PC-3 (cell line): ENCODE data around the gene RAB1A.
A peak's percentile ranks its signal among the peaks of the same experiment; 100 is the strongest.

Experiments used
- CTCF ChIP-seq: fragments of 300-600 bp; sonication (generic); conservative IDR thresholded peaks from 2 replicates; pipeline ENCODE4 v1.5.1; 2017; ENCODE audit warnings: antibody characterized with exemption, low read depth, mild to moderate bottlenecking, low read length
- EZH2phosphoT487 ChIP-seq: fragments of 300-600 bp; sonication (generic); IDR thresholded peaks from 2 replicates; pipeline ENCODE4 v1.6.1; 2018; ENCODE audit warnings: mild to moderate bottlenecking, antibody characterized with exemption, low read length, borderline replicate concordance

- peak; percentile 59 for TF ChIP-seq CTCF
- no peak for TF ChIP-seq EZH2phosphoT487
These were observed 12.6 kb upstream of the RAB1A start for GRCh38 chr2:65142515-65142914.
